GM19351 (cell line): Measurements from ENCODE around the gene CDH16.
A peak's percentile ranks its signal among the peaks of the same experiment; 100 is the strongest.
"Not testable (repeated sequence)": the region's sequence is repeated elsewhere in the genome, so short reads cannot be mapped to it uniquely, and the experiment has no call there.

ENCODE experiments used
- ATAC-seq: cut with Tn5 transposase; IDR thresholded peaks from one replicate; pipeline ENCODE4 v1.9.1; 2021; ENCODE audit warnings: mild to moderate bottlenecking, moderate library complexity; ENCODE audit not compliant: unreplicated experiment

Gene CDH16, protein sequence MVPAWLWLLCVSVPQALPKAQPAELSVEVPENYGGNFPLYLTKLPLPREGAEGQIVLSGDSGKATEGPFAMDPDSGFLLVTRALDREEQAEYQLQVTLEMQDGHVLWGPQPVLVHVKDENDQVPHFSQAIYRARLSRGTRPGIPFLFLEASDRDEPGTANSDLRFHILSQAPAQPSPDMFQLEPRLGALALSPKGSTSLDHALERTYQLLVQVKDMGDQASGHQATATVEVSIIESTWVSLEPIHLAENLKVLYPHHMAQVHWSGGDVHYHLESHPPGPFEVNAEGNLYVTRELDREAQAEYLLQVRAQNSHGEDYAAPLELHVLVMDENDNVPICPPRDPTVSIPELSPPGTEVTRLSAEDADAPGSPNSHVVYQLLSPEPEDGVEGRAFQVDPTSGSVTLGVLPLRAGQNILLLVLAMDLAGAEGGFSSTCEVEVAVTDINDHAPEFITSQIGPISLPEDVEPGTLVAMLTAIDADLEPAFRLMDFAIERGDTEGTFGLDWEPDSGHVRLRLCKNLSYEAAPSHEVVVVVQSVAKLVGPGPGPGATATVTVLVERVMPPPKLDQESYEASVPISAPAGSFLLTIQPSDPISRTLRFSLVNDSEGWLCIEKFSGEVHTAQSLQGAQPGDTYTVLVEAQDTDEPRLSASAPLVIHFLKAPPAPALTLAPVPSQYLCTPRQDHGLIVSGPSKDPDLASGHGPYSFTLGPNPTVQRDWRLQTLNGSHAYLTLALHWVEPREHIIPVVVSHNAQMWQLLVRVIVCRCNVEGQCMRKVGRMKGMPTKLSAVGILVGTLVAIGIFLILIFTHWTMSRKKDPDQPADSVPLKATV

DNA sequence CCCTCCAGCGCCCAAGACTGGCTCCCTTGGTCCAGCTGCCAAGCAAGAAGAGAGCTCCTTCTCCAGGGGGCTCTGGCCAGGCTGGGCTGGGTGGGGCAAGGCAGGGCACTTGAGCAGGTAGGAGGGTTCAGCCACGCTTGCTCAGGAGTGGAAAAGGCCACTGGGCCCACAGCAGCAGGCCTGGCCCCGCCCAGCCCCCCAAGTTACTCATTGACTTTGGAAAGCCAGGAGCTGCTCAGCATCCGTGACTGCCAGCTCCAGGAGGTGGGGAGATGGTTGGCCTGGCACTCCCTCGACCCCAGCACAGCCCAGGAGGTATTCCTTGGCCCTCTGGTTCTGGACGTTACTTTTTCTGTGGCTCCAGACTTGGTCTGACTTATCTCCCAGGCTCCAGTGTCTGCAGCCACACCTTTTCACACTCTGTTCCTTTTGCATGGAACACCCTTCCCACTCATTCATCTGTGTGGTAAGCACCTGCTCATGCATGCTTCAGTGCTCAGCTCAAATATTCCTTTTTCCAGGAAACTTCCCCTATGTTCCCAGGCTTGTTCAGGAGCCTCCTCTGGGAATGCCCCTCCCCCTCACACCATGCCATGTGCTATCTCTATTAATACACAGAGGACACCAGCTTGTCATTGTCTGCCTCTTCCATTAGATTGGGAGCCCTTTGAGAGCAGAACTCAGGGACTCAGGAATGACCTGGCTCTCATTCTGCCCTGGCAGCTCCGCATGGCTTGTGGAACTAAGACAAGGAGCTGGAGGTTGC, at the start of gene CDH16:
TSS of gene CDH16 (minus strand) at position 83 of the 766 bp plus-strand sequence. CDS start 820 bp downstream, outside the sequence.
- no peak for ATAC-seq

DNA sequence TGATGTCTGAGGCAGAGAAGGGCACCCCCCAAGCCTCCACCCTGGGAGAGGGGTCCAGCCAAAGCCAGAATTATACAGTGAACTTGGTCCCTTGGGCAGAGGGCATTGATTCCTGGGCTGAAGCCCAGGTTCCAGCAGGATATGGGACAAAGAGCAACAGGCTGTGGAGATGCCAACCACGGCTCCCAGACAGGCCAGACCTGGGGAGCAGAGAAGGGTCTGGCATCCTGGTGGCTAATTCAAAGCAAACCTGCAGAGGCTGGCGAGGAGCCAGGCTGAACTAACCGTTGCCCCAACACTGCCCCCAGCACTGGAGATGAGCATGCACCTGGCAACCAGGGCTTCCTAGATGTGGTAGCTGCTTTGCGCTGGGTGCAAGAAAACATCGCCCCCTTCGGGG, 45.4 kb upstream of the CDH16 start:
- ATAC-seq, result no peak

DNA sequence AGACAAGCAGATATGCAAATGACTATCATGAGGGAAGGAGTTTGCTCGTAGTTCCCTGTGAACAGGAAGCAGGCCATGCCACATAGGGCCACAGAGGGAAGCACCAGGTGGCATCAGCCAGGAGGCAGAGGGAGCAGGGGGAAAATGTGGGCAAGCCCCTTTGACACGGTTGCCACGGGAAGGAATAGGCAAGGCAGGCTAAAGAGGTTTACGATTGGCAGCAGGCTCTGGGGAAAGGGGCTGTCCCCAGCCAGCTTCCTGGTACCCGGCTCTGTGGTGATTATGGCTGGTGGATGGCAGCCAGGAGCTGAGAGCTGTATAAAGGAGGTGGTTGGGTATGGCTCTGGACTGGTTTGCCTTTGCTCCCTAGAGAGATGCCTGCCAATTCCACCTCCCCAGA, 43.2 kb upstream of the CDH16 start:
- ATAC-seq, result no peak

DNA sequence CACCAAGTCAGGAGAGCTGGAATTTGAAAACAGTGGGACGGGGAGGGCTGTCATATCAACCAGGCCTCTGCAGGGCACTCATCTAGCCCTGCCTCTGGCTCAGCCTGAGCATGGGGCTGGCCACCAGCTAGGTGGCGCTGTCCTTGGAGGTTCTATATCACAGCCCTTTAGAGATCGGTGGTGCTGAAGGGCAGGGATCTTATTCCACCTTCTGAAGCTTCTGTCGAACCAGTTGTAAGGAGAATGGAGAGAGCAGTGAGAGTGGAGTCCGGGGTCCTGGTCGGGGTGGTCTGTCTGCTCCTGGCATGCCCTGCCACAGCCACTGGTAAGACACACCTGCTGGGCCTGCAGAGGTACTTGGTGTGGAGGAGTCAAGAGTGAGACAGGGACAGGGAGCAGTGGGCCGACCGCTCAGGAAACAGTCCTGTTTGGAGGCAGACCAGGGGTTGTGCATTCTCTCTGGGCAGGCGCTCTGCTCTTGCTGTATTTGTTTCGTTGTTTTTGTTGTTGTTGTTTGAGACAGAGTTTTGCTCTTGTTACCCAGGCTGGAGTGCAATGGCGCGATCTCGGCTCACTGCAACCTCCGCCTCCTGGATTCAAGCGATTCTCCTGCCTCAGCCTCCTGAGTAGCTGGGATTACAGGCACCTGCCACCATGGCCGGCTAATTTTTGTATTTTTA, 42.5 kb upstream of the CDH16 start, which contains the start of gene CES3:
TSS of gene CES3 (plus strand) at position 202 of the 680 bp plus-strand sequence. CDS start at position 244, 42 bp downstream.
- peak; percentile 95 for ATAC-seq

DNA sequence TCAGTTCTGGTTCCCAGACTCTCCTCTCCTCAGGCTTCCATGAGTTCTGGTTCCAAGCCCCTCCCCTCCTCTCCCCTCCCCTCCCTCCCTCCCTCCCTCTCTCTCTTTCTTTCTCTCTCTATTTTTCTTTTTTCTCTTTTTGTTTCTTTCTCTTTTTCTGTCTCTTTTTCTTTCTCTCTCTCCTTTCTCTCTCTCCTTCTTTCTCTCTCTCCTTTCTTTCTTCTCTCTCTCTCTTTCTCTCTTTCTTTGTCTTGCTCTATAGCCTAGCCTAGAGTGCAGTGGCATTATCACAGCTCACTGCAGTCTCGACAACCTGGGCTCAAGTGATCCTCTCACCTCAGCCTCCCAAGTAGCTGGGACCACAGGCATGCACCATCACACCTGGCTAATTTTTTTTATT, 41.6 kb upstream of the CDH16 start:
- ATAC-seq, result no peak

DNA sequence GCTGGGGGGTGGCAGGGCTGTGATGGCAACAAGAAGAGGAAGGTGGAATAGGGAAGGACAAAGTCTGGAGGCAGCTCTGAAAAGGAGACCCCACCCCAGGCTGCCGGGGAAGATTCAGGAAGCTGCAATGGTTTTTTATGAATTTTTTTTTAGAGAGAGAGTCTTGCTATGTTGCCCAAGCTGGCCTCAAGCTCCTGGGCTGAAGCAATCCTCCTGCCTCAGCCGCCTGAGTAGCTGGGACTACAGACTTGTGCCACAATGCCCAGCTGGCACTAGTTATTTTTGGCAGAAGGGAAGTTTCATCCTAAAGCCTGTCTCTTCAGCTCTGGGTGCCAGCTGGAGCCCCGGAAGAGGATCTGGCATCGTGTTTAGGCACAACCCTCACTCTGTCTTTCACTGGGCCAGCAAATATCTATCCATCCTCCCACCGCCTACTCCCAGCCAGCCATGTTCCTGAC, 41.0 kb upstream of the CDH16 start:
- no peak for ATAC-seq

DNA sequence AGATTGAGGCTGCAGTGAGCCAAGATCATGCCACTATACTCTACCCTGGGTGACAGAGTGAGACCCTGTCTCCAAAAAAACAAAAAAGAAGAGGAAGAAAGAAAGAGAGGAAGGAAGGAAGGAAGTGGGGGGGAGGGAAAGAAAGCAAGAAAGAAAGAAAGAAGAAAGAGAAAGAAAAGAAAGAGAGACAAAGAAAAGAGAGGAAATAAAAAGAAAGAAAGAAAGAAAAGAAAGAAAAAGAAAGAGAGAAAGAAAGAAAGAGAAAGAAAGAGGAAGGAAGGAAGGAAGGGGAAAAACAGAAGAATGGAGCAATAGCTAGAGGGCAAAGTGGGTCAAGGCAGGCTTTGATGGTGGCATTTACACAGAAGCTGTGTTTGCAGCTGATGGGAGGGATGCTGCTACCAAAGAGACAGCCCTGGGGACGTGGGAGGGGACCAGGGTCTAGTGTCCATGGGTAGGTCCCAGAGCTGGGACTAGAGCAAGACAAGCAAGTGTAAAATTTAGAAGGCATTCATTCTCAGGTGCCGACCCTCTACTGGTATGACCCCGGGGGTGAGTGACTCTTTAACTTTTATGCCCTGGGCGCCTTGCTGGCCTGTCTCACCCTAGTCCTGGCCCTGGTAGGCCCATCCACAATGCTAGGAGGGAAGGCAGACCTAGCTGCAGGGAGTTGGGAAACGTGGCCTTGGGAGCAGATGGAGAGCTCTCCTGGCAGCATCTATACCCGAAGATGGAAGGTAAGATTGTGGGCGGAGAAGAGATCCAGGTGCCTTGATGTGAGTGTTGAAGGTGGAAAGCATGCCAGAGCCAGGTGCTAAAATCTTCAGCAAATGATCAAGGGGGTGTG, 40.4 kb upstream of the CDH16 start:
- ATAC-seq, result no peak

DNA sequence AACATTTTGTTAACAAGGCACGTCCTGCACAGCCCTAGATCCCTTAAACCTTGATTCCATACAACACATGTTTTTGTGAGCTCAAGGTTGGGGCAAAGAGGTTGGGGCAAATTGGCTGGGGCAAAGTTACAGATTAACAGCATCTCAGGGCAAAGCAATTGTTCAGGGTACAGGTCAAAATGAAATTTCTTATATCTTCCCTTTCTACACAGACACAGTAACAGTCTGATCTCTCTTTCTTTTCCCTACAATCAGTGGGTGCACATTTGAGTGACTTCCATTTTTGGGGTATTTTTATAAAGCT, 37.4 kb upstream of the CDH16 start:
- not testable (repeated sequence) for ATAC-seq

DNA sequence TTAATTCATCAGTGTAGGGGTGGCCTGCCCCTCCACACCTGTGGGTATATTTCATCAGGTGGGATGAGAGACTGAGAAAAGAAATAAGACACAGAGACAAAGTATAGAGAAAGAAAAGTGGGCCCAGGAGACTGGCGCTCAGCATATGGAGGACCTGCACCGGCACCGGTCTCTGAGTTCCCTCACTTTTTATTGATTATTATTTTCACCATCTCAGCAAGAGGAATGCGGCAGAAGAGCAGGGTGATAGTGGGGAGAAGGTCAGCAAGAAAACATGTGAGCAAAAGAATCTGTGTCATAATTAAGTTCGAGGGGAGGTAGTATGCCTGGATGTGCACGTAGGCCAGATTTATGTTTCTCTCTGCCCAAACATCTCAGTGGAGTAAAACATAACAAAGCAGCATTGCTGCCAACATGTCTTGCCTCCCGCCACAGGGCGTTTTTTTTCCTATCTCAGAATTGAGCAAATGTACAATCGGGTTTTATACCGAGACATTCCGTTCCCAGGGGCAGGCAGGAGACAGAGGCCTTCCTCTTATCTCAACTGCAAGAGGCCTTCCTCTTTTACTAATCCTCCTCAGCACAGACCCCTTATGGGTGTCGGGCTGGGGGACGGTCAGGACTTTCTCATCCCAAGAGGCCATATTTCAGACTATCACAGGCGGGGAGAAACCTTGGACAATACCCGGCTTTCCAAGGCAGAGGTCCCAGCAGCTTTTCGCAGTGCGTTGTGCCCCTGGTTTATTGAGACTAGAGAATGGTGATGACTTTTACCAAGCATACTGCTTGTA, 36.9 kb upstream of the CDH16 start:
- not testable (repeated sequence) for ATAC-seq

DNA sequence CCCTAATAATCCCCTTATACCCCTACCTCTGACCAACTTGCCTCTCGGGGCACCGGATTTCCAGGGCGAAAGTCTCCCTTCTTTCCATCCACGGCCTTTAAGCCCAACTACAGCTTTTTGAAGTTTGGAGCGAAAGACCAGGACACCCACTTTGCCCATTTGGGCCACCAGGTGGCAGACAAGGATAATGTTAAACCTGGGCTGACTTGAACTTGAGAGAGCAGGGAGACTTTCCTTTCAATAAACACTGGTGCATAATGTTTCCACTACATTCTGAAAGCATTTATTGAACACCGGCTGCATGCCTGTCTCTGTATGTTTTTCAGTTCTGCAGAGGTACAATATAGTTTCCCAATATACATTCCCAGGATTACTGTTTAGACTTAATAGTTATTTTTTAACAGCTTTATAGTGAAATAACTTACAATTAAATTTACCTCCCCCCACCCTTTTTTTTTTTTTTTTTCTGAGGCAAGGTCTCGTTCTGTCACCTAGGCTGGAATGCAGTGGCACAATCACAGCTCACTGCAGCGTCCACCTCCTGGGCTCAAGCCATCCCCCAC, 35.5 kb upstream of the CDH16 start:
- no peak for ATAC-seq

DNA sequence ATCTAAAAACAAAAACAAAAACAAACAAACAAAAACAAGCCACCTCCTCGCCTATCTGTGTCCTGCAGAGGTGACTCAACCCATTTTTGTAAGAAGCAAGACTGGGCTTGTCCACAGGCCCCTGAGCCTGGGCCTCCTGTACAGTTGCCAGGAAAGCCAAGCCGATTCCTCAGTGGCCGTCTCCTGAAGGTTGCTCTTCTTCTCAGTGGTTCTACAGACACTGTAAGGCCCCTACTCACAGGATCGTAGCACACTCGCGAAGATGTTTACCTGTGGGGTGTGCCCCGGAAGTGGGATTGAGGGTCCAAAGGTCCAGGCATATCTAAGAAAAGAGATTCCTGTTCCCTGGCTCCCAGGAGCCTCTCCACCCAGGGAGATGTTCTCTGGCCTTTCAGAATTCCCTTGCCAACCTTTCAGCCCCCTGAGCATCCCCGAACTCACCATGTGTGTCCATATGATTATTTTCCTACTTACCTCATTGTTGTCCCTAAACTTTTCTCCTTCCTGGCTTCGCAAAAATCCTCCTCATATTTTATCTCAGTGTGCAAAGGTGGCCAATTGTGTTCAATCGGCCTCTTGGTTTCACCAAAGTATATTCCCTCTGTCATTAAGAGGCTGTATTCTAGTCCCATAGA, 34.9 kb upstream of the CDH16 start:
- ATAC-seq, result no peak

DNA sequence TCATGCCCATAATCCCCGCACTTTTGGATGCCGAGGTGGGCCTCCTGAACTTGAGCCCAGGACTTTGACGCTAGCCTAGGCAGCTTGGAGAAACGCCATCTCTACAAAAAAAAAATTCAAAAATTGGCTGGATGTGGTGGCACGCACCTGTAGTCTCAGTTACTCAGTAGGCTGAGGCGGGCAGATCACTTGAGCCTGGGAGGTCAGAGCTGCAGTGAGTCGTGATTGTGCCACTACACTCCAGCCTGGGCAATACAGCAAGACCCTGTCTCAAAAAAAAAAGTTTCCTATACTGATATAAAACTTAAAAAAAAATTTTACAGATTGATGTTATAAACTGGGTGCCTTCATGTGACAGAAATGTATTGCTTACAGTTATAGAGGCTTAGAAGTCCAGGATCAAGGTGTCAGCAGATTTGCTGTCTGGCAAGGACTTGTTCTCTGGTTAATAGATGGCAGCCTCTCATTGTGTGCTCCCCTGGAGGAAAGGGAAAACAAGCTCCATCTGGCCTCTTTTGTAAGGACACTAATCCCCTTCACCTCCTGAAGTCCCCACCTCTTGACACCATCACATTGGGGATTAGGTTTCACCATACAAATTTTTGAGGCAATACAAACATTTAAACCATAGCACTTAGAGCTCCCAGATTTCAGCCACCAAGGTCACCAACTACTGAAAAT, 33.9 kb upstream of the CDH16 start:
- ATAC-seq, result no peak

DNA sequence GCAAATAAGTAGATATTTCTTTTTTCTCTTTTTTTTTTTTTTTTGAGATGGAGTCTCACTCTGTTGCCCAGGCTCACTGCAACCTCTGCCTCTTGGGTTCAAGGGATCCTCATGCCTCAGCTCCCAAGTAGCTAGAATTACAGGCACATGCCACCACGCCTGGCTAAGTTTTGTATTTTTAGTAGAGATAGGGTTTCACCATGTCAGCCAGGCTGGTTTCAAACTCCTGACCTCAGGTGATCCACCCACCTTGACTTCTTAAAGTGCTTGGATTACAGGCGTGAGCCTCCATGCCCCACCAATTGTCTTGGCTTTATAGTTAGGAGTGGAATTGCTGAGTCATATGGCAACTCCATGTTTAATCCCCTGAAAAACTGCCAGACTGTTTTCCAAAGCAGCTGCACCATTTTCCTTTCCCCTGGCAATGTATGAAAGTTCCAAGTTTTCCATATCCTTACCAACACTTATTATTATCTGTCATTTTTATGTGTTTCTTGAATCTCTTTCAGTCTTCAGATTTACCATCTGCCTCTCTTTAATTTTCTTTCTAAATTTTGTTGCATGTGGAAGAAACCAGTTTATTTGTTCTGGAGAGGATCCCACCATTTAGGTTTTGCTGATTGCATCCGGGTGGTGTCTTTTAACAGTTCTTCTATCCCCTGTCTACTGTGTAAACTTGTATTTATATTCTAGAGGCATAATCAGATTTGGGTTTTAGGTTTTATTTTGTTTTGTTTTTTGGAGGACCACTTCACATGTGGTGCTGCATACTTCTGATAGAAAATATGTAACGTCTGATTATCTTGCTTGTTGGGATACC, 32.5 kb upstream of the CDH16 start:
- ATAC-seq, result no peak

DNA sequence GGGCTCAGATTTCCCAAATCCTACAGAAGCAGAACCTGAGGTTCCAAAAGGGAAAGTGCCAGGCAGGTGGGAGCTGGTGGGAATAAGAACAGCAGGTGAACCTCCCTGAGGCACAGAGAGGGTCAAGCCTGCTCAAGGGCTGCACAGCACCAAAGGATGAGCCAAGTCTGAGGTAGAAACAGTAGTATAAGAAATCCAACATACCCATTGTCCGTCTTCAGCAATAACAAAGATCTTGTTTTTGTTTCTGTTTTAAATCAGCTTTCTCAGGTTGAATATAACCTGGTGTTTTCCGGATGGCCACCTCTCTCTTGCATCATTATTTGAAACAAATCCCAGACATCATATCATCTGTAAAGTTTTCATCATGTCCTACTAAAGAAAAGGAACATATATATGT, 31.8 kb upstream of the CDH16 start:
- no peak for ATAC-seq

DNA sequence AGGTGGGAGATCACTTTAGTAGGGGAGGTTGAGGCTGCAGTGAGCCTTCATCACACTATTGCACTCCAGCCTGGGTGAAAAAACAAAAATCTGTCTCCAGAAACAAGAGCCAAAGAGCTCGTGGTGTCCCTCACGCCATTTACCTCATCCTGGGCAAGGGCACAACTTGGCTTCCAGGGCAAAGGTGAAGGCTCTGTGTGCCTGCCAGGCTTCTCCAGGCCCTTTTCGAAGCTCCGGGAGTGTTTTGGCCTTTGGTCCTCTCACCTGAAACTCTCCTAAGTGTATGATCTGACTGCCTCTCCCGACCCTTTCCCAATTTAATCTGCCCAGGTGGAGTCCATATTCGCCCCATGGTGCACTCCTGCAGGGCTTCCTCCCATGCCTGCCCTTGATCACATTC, 30.8 kb upstream of the CDH16 start:
- ATAC-seq, result no peak

DNA sequence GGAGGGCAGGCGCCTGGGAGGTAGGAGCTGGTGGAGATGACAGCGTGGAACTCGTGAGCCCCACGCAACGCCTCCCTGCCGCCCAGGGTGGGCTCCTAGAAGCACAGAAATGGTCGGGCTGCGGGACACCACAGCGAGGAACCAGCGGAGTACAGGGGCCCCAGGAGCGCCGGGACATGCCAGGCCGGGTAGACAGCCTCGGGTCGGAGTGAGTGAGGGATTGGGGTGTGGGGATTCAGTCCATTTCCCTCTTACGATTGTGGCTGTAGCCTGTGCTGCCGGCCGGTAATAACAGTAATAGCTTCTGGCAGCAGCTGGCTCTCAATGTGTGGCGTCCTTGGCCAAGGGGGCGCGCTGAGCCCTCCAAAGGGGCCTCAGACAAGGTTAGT, 30.1 kb upstream of the CDH16 start:
- ATAC-seq, result no peak
